AG10803 (cell line): Measurements from ENCODE around the gene CD180.

ENCODE experiments used
- DNase-seq: peaks from one replicate; pipeline ENCODE4 v3.0.0; 2010; ENCODE audit warnings: low read depth
- H3K4me3 ChIP-seq: 2 replicates; pipeline ENCODE4 v1.5.1; 2011; ENCODE audit warnings: mild to moderate bottlenecking, low read length, control low read depth
- TF ChIP-seq, protein P1 (sequence below): conservative IDR thresholded peaks from 2 replicates; pipeline ENCODE4 v1.5.1; 2011; ENCODE audit warnings: mild to moderate bottlenecking, low read length, control low read depth, inconsistent platforms

The CD180 gene

DNA sequence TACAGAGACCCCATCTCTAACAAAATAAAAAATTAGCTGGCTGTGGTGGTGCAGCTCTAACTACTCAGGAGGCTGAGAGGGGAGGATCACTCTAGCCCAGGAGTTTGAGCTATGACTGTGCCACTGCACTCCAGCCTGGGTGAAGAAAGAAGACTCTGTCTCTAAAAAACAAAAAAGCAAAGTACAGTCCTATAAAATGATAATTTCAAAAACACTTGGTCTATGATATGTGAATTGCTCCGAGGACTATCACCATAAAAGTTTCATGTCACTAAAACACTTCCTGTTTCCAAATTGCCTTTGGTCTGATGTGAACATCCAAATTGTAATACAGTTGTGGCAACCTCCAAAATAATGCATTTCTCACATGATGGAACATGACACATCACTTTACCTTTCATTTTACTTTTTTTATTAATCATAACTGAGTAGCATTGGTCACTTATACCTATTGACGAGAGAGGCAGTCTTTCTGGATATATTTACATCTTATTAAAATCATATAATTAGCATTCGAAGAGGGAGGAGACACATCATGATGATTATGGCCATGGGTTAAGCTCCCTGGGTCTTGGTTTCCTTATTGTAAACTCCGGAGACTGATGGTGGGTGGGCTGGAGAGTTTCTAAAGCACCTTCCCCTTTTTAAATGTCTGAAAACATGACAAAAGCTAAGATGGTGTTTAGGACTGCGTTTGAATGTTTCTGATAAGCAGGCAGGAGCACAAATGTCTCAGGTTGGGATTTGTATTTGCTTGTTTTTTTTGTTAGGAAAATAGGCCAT, 25.8 kb upstream of the CD180 start:
- TF ChIP-seq, protein P1, sequence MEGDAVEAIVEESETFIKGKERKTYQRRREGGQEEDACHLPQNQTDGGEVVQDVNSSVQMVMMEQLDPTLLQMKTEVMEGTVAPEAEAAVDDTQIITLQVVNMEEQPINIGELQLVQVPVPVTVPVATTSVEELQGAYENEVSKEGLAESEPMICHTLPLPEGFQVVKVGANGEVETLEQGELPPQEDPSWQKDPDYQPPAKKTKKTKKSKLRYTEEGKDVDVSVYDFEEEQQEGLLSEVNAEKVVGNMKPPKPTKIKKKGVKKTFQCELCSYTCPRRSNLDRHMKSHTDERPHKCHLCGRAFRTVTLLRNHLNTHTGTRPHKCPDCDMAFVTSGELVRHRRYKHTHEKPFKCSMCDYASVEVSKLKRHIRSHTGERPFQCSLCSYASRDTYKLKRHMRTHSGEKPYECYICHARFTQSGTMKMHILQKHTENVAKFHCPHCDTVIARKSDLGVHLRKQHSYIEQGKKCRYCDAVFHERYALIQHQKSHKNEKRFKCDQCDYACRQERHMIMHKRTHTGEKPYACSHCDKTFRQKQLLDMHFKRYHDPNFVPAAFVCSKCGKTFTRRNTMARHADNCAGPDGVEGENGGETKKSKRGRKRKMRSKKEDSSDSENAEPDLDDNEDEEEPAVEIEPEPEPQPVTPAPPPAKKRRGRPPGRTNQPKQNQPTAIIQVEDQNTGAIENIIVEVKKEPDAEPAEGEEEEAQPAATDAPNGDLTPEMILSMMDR, result no peak
- H3K4me3 ChIP-seq, result no peak overlapping the region
- DNase-seq, result no peak

DNA sequence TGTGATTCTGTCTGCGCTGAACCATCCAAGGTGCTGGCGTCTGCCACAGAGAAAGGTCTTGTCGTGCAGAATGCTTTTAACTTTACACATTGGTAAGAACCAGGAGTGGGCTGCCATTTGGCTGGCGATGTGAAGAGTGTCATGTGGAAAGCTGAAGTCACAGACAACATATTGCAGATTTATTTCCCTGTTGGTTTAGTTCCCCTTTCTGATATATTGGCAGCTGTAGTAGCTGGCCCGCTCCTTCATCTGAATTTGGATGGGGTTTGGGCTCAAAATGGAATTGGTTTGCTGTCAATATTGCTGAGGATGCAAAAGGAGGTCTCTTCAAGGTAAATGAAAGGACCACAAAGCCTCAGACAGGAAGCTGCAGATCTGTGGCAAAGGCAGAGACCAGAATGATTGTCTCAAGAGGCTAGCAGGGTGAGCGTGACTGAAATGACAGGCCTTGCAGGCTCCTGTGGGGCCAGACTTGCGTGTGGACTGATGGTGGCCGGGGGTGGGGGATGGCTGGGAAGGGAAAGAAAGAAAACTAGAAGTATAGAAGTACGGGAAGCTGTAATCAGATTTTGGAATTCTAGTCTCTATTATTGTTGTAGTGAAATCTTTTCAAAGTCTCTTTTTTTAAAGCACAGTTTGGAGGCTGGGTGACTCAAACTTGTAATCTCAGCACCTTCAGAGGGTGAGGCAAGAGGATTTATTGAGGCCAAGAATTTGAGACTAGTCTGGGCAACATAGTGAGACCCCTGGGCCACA, 25.1 kb upstream of the CD180 start:
- DNase-seq, result no peak
- no peak overlapping the region for H3K4me3 ChIP-seq
- TF ChIP-seq, protein P1, result no peak

DNA sequence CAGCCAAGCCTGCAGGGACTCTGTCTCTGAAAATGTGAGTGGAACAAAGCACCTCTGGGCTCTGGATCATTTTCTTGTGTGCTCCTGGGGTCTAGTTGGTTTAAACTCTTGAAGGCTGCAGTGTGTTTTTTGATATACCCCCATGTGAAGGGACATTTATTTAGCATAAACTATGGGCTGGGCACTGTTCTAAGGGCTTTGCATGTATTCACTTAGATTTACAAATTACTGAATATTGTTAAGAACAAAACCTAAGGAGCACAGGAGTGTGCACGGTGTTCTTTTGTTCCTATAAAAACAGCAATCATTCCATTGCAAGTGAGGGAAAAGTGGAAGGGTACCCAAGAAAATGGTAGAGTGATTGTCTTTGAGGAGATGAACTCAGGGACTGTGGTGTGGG, 20.0 kb upstream of the CD180 start:
- DNase-seq, result no peak
- TF ChIP-seq, protein P1, result no peak
- H3K4me3 ChIP-seq, result no peak overlapping the region

DNA sequence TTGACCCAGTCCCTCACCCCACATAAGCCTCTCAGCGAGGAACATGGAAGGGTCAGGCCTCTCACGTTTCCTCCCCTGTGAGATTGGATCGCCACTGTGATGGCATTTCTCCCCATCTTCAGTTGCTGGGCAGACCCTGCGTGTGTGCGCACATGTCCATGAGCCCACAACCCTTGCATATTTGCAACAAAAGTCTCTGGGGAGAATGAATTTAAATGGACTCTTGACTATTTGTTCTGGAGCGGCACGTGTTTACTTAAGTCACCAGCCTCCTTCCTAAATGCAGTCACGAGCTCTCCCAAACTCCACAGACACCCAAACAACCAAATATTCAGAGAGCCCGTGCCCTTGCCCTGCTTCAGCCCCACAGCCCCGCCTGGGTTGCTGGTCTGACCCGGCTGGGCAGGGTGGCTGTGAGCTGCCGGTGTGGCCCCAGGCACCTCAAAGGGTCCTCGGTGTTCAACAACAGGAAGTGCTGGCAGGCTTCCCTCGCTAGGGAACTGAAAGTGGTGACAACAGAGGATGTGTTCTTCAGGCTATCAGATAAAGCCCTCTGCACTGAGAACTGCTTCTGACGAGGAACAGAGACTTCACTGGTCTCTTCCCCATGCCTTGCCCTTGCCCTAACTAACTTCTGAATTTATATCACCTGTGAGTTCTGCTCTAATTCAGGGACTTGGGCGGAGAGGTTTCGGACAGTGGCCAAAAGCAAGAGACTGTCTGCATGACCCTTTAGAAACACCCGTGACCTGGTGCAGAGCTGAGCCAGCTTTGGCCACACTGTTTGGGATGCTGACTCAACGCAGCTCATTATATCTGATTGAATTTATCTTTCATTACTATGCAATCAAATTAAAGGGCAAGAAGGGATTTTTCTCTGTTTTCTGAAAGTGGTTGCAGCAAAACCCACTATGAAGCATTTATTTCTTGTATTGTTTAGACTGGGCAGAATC, 19.2 kb upstream of the CD180 start:
- TF ChIP-seq, protein P1, result no peak
- H3K4me3 ChIP-seq, result no peak overlapping the region
- DNase-seq, result no peak

DNA sequence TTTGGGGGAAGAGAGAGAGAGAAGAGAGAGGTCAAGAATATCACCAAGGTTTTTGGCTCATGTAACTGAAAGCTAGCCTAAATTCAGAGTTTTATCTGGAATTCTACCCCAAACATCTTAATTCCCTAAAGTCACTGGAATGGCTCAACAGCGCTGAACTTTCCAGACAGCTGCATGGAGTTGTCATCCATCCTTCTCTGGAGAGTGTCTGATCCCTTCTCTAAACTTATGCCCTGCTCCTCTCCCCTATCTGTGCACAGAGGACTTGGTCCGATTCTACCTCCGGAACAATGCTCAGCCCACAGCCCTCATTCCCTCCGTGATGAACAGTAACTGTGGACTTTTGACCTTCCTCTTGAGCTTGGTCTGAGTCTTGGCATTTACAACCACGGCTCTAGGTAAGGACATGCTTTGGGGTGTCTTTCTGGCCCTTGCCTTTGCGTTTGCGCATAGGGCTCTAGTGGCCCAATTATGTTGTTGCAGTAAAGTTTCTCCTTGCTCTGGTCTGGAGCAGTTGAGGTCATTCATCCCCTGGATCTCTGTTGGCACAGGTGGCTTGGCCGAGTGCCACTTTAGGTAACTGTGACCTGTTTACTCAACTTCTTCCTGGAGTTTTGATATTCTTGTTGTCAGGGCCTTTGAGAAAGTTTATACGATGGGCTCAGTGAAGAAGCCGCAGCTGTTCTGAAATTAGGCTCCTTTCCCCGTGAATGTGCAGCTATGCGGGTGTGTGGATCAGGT, 18.3 kb upstream of the CD180 start:
- no peak for DNase-seq
- TF ChIP-seq, protein P1, result no peak
- H3K4me3 ChIP-seq, result no peak overlapping the region

DNA sequence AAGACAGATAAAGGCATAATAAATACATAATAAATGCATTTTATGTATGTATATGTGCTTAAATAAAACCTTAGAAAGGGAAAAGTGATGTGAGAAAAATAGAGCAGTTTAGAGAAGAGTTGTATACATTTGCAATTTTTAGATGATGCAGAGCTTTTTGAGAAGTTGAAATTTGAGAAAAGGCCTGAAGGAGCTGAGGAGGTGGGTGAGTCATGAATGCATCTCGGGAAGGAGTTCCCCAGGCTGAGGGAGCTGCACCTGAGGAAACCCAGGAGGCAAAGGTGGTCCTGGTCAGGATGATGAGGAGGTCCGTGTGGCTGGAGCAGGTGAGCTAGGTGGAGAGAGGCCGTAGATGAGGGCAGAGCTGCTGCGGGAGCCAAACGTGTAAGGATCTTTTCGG, 17.4 kb upstream of the CD180 start:
- DNase-seq, result no peak
- TF ChIP-seq, protein P1, result no peak
- H3K4me3 ChIP-seq, result no peak overlapping the region
